ENCODE results near the gene CPE. TPM values are rescaled to one million over a fixed set of nuclear protein-coding genes. Genes with fewer than 3 reads are reported as not detected.
A peak's percentile ranks its signal among the peaks of the same experiment; 100 is the strongest.

The CPE gene
- total and polyA plus RNA-seq, 2 donors (not counting 3 experiments of a cell fraction or from before 2014, with no cell fraction given): 2.7 to 9.2 TPM

DNA sequence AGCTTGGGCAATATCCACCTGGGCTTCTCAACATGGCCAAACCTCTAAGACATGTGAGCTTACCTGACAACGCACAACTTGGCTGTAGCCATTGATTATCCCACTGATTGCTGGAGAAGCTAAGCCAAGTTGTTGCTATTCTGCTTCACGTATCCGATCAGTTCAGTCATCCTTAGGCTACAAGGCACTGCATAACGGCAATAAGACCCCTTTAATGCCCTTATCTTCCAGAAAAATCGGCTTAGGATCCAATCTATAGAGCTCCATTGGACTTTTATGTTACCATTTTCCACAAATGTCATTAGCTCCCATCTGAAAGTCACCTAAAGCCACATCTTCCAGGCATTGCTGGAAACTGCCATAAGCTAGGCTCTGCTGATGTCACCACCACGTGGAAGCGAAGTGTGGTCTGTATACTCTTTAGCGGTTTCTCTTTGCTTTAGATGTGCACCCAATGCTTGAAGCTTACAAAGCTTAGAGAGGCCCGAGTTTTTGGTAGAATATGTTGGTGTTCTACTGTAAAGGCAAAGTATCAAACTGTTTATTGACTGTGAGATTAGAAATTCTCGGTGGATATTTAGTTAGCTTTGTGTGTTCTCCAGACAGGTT lies 163.1 kb downstream of the CPE start:
- H3K27me3 ChIP-seq (ENCODE audit: control insufficient read depth in 2 of 2, insufficient read depth in 2 of 2, low read length in 2 of 2): no peaks in the 10 kb centered on the region
- H3K4me1 ChIP-seq (ENCODE audit: control insufficient read depth, extremely low read depth, insufficient read depth, low read length): no peaks in the 10 kb centered on the region
- TF ChIP-seq EZH2 (IDR thresholded peaks at IDR 0.05; ENCODE audit: borderline replicate concordance, low read depth, low read length, severe bottlenecking) (no peak), FOS (IDR thresholded peaks at IDR 0.05; ENCODE audit: borderline replicate concordance, insufficient read depth, low read length) (no peak), POLR2A (IDR thresholded peaks at IDR 0.05; ENCODE audit: low read depth, low read length) (no peak), MYC (IDR thresholded peaks at IDR 0.05; ENCODE audit: low read depth, low read length) (no peak), JUN (IDR thresholded peaks at IDR 0.05; ENCODE audit: borderline replicate concordance, insufficient read depth, insufficient read length, low read depth) (no peak), POLR2AphosphoS5 (IDR thresholded peaks at IDR 0.05; ENCODE audit: insufficient read depth, low read depth, low read length) (no peak), GATA2 (IDR thresholded peaks at IDR 0.05; ENCODE audit: insufficient read depth, insufficient read length, low read depth, low read length) (no peak)
- TF ChIP-seq, protein P1, sequence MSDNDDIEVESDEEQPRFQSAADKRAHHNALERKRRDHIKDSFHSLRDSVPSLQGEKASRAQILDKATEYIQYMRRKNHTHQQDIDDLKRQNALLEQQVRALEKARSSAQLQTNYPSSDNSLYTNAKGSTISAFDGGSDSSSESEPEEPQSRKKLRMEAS (IDR thresholded peaks at IDR 0.05; ENCODE audit: insufficient read depth, insufficient read length): no peak
- TF ChIP-seq, protein P2, sequence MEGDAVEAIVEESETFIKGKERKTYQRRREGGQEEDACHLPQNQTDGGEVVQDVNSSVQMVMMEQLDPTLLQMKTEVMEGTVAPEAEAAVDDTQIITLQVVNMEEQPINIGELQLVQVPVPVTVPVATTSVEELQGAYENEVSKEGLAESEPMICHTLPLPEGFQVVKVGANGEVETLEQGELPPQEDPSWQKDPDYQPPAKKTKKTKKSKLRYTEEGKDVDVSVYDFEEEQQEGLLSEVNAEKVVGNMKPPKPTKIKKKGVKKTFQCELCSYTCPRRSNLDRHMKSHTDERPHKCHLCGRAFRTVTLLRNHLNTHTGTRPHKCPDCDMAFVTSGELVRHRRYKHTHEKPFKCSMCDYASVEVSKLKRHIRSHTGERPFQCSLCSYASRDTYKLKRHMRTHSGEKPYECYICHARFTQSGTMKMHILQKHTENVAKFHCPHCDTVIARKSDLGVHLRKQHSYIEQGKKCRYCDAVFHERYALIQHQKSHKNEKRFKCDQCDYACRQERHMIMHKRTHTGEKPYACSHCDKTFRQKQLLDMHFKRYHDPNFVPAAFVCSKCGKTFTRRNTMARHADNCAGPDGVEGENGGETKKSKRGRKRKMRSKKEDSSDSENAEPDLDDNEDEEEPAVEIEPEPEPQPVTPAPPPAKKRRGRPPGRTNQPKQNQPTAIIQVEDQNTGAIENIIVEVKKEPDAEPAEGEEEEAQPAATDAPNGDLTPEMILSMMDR (IDR thresholded peaks at IDR 0.05; ENCODE audit: extremely low read depth in 1 of 2, insufficient read depth in 1 of 2, low read depth in 1 of 2, low read length in 2 of 2): no peak
- H4K20me1 ChIP-seq (replicated peaks; ENCODE audit: control insufficient read depth, extremely low read depth, insufficient read depth, low read length): no peaks in the 10 kb centered on the region
- H3K27ac ChIP-seq (ENCODE audit: insufficient read depth, low read depth, low read length): no peak overlapping the region
- DNase-seq (ENCODE audit: low read depth, low spot score) (no peak), FAIRE-seq (no peak)
- H2AFZ ChIP-seq (ENCODE audit: low read depth, low read length): peak overlapping the region; percentile 11
- H3K79me2 ChIP-seq (ENCODE audit: control insufficient read depth, insufficient read depth, low read length): no peaks in the 10 kb centered on the region
- no peaks in the 10 kb centered on the region for H3K36me3 ChIP-seq (ENCODE audit: control insufficient read depth in 2 of 2, extremely low read depth in 1 of 2, insufficient read depth in 2 of 2, low read length in 2 of 2)
- BruUV-seq (replicated peaks): no TSS peak
- dilution Hi-C loops (cut with MboI; ENCODE audit: extremely low pct_ligation_motif_present, low sequenced_read_pairs) (no loop called here), intact Hi-C loops (cut with micrococcal nuclease) (no loop called here)
- no peak overlapping the region for H3K9ac ChIP-seq (replicated peaks; ENCODE audit: extremely low read depth, insufficient read depth, low read length)
- CTCF ChIA-PET: interaction anchor here (1.0 to 2.1 kb wide), 6 partner anchors 19 to 550 kb away, joined by 3 to 11 read pairs (median 3); no protein-coding TSS in a partner anchor
- no peak overlapping the region for H3K4me2 ChIP-seq (ENCODE audit: insufficient read depth, low read length)
- H3K4me3 ChIP-seq (replicated peaks in 1 of 3; ENCODE audit: insufficient read depth in 1 of 3, low read depth in 1 of 3, low read length in 3 of 3): no peak overlapping the region
- H3K9me1 ChIP-seq (replicated peaks; ENCODE audit: control insufficient read depth, extremely low read depth, insufficient read depth, low read length): no peaks in the 10 kb centered on the region
- POLR2A ChIA-PET: no interaction called here
- no peaks in the 10 kb centered on the region for H3K9me3 ChIP-seq (replicated peaks; ENCODE audit: control insufficient read depth, insufficient read depth, low read length)

Data from endothelial cell of umbilical vein (primary cell).